ENCODE results near the gene TTC19.

DNA sequence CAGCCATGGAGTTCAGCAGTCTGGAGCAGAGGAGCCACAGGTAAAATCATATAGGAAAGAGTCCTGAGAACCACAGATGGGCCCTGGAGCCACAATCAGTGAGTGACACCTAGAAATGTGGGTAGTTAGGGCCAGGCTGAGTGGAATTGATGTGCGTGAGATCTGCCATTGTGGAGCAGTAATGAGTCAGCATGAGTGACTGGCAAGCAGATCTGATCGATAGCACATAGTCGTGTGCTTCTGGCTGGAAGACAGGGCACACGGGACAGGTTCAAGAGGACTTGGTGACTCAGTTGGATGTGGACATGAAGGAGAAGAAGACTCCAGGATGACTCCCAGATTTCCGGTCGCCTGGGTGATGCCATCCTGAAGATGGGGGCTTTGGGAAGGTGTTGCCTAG is 42.4 kb upstream of the TTC19 start:
- TF ChIP-seq EZH2 (IDR thresholded peaks at IDR 0.05; ENCODE audit: borderline replicate concordance), result no peak
- TF ChIP-seq, protein P1, sequence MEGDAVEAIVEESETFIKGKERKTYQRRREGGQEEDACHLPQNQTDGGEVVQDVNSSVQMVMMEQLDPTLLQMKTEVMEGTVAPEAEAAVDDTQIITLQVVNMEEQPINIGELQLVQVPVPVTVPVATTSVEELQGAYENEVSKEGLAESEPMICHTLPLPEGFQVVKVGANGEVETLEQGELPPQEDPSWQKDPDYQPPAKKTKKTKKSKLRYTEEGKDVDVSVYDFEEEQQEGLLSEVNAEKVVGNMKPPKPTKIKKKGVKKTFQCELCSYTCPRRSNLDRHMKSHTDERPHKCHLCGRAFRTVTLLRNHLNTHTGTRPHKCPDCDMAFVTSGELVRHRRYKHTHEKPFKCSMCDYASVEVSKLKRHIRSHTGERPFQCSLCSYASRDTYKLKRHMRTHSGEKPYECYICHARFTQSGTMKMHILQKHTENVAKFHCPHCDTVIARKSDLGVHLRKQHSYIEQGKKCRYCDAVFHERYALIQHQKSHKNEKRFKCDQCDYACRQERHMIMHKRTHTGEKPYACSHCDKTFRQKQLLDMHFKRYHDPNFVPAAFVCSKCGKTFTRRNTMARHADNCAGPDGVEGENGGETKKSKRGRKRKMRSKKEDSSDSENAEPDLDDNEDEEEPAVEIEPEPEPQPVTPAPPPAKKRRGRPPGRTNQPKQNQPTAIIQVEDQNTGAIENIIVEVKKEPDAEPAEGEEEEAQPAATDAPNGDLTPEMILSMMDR (IDR thresholded peaks at IDR 0.05; ENCODE audit: poor library complexity), result no peak
